SK-N-MC (cell line): ENCODE measurements around the gene BFSP2.

Source experiments
- EZH2 ChIP-seq: fragments of 200-600 bp; sonication (generic); IDR thresholded peaks from one replicate; pipeline ENCODE4 v1.6.1; 2017; ENCODE audit warnings: antibody characterized with exemption
- FOXP2 ChIP-seq: optimal IDR thresholded peaks from 2 replicates; pipeline ENCODE3; 2011; ENCODE audit warnings: mild to moderate bottlenecking, moderate library complexity; ENCODE audit not compliant: insufficient read depth; ENCODE audit errors: extremely low read length, control extremely low read depth
- POLR2AphosphoS5 ChIP-seq: IDR thresholded peaks from 2 replicates; pipeline ENCODE4 v1.6.1; 2012; ENCODE audit warnings: mild to moderate bottlenecking, low read depth, low read length, borderline replicate concordance

GRCh38 chr3:133376810-133377209 lies 23.0 kb upstream of the BFSP2 start:
- TF ChIP-seq POLR2AphosphoS5 (no peak), EZH2 (no peak), FOXP2 (no peak)
